ENCODE data around the gene GABRB1.

- TF ChIP-seq CTCF (IDR thresholded peaks at IDR 0.05) (no peak), RFX5 (IDR thresholded peaks at IDR 0.05) (no peak)
These were observed 439.7 kb downstream of the GABRB1 start for GRCh38 chr4:47471064-47471463.
